Chondrocyte (in vitro differentiated cells): ENCODE measurements around the gene RPUSD1. TPM values are rescaled to one million over a fixed set of nuclear protein-coding genes. Genes with fewer than 3 reads are reported as not detected.

Experiments used
- DNase-seq: peaks from one replicate; pipeline ENCODE4 v3.0.0; 2021; ENCODE audit warnings: mixed read lengths, low spot score
- H3K27ac Mint-ChIP-seq: one replicate; pipeline ENCODE4 v1.8.0; 2021; ENCODE audit warnings: mild to moderate bottlenecking, moderate library complexity, mixed read lengths; ENCODE audit not compliant: unreplicated experiment
- H3K27me3 Mint-ChIP-seq: 2 replicates; pipeline ENCODE4 v1.8.0; 2021; ENCODE audit warnings: low read depth, mixed read lengths
- H3K36me3 Mint-ChIP-seq: 2 replicates; pipeline ENCODE4 v1.8.0; 2021; ENCODE audit warnings: low read depth, mixed read lengths
- H3K4me1 Mint-ChIP-seq: 2 replicates; pipeline ENCODE4 v1.8.0; 2021; ENCODE audit warnings: low read depth, mild to moderate bottlenecking, mixed read lengths
- H3K4me3 Mint-ChIP-seq: one replicate; pipeline ENCODE4 v1.8.0; 2021; ENCODE audit warnings: mild to moderate bottlenecking, moderate library complexity, mixed read lengths; ENCODE audit not compliant: unreplicated experiment
- H3K9me3 Mint-ChIP-seq: 2 replicates; pipeline ENCODE4 v1.8.0; 2021; ENCODE audit warnings: low read depth, mixed read lengths
- CTCF ChIP-seq: fragments of 200-600 bp; sonication (generic); IDR thresholded peaks from 2 replicates; pipeline ENCODE4 v1.5.0; 2021; ENCODE audit warnings: antibody characterized with exemption, mild to moderate bottlenecking, moderate library complexity
- total RNA-seq: library from RNA; stranded (reverse); gene quantifications from 3 replicates; pipeline ENCODE4 v1.2.1, GENCODE V29; 2021

Gene RPUSD1
- total RNA-seq, 1 donor from 2014 or later, result 19.6 TPM

GRCh38 chr16:772959-773358, 15.2 kb downstream of the RPUSD1 start:
- no peaks in the 10 kb centered on the region for H3K36me3 Mint-ChIP-seq
- H3K27me3 Mint-ChIP-seq, result no peaks in the 10 kb centered on the region
- H3K27ac Mint-ChIP-seq, result no peak overlapping the region
- H3K4me3 Mint-ChIP-seq, result no peak overlapping the region
- DNase-seq, result no peak
- peaks cover 3% of the 10 kb centered on the region for H3K4me1 Mint-ChIP-seq
- no peak for TF ChIP-seq CTCF
- H3K9me3 Mint-ChIP-seq, result no peaks in the 10 kb centered on the region

GRCh38 chr16:770411-770810, 17.8 kb downstream of the RPUSD1 start:
- Mint-ChIP-seq H3K9me3 (no peaks in the 10 kb centered on the region), H3K27me3 (no peaks in the 10 kb centered on the region), H3K36me3 (no peaks in the 10 kb centered on the region), H3K4me1 (no peaks in the 10 kb centered on the region), H3K4me3 (no peak overlapping the region), H3K27ac (no peak overlapping the region)
- no peak for TF ChIP-seq CTCF
- no peak for DNase-seq

GRCh38 chr16:769934-770333, 18.2 kb downstream of the RPUSD1 start:
- no peak overlapping the region for H3K27ac Mint-ChIP-seq
- no peaks in the 10 kb centered on the region for H3K4me1 Mint-ChIP-seq
- no peak for DNase-seq
- H3K36me3 Mint-ChIP-seq, result no peaks in the 10 kb centered on the region
- no peak for TF ChIP-seq CTCF
- H3K27me3 Mint-ChIP-seq, result no peaks in the 10 kb centered on the region
- no peak overlapping the region for H3K4me3 Mint-ChIP-seq
- H3K9me3 Mint-ChIP-seq, result no peaks in the 10 kb centered on the region

- H3K4me1 Mint-ChIP-seq, result no peaks in the 10 kb centered on the region
- DNase-seq, result no peak
- no peaks in the 10 kb centered on the region for H3K27me3 Mint-ChIP-seq
Observed at GRCh38 chr16:769184-769784, 18.9 kb downstream of the RPUSD1 start.

GRCh38 chr16:768428-768827, 19.8 kb downstream of the RPUSD1 start:
- Mint-ChIP-seq H3K4me1 (no peaks in the 10 kb centered on the region), H3K27ac (no peak overlapping the region), H3K27me3 (peaks cover 1% of the 10 kb centered on the region), H3K4me3 (no peak overlapping the region), H3K9me3 (no peaks in the 10 kb centered on the region), H3K36me3 (no peaks in the 10 kb centered on the region)
- TF ChIP-seq CTCF, result no peak
- DNase-seq, result no peak

More at GRCh38 chr16:769184-769784, 18.9 kb downstream of the RPUSD1 start:
- H3K4me3 Mint-ChIP-seq, result no peak overlapping the region
- no peaks in the 10 kb centered on the region for H3K9me3 Mint-ChIP-seq
- H3K36me3 Mint-ChIP-seq, result no peaks in the 10 kb centered on the region
- TF ChIP-seq CTCF, result no peak
- no peak overlapping the region for H3K27ac Mint-ChIP-seq
